OCI-LY7 (cell line): ENCODE data around the gene NFATC2.

Experiments
- EZH2phosphoT487 ChIP-seq: fragments of 200-600 bp; sonication (generic); IDR thresholded peaks from 2 replicates; pipeline ENCODE4 v1.6.1; 2018; ENCODE audit warnings: low read depth, borderline replicate concordance, mild to moderate bottlenecking, mixed run types, antibody characterized with exemption, low read length, moderate library complexity, mixed read lengths
- TF ChIP-seq, protein P1 (sequence below): fragments of 200-600 bp; sonication (generic); conservative IDR thresholded peaks from 2 replicates; pipeline ENCODE4 v1.5.1; 2014; ENCODE audit warnings: mild to moderate bottlenecking, antibody characterized with exemption, low read length, moderate library complexity, mixed read lengths

- TF ChIP-seq, protein P1, sequence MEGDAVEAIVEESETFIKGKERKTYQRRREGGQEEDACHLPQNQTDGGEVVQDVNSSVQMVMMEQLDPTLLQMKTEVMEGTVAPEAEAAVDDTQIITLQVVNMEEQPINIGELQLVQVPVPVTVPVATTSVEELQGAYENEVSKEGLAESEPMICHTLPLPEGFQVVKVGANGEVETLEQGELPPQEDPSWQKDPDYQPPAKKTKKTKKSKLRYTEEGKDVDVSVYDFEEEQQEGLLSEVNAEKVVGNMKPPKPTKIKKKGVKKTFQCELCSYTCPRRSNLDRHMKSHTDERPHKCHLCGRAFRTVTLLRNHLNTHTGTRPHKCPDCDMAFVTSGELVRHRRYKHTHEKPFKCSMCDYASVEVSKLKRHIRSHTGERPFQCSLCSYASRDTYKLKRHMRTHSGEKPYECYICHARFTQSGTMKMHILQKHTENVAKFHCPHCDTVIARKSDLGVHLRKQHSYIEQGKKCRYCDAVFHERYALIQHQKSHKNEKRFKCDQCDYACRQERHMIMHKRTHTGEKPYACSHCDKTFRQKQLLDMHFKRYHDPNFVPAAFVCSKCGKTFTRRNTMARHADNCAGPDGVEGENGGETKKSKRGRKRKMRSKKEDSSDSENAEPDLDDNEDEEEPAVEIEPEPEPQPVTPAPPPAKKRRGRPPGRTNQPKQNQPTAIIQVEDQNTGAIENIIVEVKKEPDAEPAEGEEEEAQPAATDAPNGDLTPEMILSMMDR: no peak
- no peak for TF ChIP-seq EZH2phosphoT487
These were observed 130.1 kb downstream of the NFATC2 start for GRCh38 chr20:51412333-51412871.
